Suppressor macrophage treated with lipopolysaccharide for 4 hours (primary cell): ENCODE data around the gene GLP1R.
A peak's percentile ranks its signal among the peaks of the same experiment; 100 is the strongest.

Source experiments
- DNase-seq: peaks from one replicate; pipeline ENCODE4 v3.0.0-alpha.2; 2020

GLP1R gene

DNA sequence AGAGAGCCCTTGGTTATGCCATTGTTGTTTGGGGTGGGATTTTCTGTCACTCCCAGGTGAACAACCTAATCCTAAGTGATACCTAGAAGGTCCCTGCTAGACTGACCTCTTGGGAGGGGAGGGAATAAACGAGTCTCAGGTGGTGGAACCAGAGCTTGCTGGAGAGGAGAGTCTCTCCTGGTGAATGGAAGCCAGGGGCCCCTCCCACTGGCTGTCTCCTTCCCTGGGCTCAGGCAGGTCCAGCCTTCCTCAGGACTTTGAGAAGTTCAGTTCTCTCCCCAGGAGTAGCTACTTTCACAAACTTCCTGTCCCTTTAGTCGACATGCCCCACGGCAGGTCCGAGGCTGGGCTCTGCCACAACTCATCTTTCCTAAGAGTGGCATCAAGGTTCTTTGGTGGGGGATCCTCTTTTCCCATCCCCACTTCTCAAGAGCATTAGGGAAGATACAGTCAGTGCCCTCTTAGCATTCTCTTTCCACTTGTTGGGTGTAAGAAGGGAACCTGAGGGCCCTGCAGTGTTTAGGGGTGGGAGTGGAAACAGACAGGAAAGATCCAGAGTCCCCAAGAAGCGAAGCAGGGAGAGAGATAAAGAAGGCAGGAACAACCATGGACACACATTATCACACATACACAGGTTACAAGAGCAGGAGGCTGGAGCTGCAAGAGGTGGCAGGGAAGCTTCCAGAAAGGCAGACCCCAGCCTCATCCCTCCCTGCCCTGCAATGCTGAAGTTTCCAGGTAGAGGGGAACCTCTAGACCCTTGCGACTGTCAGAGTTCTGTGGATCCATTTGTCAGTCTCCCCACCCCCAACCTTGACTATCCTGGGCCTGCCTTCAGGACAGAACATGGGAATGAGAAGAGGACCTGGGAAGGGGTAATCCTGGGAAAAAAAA lies 900 bp upstream of the GLP1R start:
- no peak for DNase-seq

DNA sequence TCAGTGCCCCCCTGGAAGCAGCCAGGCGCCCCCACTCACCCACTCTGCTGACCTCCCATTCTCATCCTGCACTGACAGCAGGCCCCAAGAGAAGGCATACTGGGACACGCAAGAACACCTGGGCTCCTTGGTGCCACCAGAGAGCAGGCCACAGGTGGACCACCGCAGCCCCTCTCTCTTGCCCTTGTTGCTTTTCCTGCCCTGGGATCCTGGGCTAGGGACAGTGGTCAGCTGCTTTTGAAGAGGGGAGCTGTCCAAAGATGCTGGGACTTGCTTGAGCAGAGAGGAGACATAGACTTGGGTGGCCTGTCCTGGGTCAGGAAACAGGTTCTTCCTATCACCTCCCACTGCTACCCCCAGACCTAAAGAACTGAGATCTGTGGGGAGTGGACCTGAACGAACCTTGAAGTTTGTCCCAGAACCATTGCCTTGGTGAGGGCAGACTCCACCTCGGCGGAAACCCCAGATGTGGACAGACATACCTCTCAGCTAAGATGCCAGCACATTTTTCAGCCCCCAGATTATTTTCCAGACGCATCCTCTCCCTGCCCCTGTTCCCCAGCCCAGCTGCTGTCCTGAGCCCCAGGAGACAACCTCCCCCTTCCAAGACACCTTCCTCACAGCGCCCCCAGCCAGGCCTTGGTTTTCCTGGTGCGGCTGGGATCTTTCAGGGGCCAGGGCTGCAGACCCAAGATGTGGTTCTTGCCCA lies 1.1 kb downstream of the GLP1R start:
- DNase-seq, result no peak

- DNase-seq, result no peak
Observed at GRCh38 chr6:39050453-39051112, 2.0 kb downstream of the GLP1R start.

DNA sequence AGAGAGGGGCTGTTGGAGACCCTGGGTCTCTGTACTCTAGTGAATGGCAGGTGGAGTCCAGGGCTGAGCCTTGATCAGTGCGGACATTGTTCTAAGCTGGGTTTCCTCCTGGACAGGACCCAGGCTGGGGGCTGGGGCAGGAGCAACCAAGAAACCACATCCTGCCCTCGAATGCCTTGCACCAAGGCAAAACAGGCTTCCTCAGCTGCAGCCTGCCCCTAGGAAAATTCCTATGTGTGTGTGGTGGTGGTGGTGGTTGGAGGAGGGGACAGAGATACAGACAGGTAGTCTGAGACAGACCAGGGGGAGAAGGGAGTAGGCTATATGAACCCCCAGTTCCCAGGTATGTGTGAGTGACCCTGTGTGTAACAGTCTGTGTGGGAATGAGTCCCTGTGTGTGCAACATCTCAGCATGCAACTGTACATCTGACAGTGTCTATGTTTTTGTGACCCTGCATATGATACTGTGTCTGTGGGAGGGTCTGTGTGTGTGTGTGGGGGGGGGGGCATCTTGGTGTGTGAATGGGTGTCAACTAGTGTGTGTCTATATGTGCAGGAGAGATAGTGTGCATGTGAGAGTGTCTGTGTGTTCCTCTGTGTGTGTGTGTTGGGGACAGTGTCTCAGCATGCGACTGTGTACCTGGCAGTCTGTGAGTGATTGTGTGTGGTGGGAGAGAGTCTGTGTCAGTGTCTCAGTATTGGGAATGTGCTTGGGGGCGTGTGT lies 3.0 kb downstream of the GLP1R start:
- no peak for DNase-seq

DNA sequence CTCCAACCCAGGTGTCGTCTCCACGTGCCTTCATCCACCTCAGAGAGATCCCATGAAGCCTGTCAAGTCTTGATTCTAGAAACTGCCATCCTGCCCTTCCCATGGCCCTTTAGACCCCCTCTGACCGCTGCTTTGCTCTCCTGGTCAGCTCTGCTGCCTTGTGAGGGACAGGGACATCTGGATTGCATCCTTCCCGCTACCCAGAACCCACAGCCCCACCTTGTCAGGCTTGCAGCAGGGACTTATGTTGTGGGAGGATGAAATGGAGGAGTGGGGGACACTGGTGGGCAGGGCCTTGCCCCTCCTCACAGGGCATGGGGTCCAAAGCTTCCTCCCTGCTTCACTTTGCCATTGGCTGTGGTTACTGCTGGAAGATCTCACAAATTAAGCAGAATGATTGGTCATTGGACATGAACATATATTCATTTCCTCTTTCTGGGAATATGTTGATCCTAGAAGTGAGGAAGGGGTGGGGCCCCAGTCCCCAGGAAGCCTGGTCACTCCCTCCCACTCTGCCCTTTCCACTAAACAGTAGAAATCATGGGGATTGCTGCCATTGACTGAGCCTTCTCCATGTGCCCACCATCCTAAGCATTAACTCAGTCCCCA lies 4.5 kb downstream of the GLP1R start:
- peak; percentile 10 for DNase-seq

DNA sequence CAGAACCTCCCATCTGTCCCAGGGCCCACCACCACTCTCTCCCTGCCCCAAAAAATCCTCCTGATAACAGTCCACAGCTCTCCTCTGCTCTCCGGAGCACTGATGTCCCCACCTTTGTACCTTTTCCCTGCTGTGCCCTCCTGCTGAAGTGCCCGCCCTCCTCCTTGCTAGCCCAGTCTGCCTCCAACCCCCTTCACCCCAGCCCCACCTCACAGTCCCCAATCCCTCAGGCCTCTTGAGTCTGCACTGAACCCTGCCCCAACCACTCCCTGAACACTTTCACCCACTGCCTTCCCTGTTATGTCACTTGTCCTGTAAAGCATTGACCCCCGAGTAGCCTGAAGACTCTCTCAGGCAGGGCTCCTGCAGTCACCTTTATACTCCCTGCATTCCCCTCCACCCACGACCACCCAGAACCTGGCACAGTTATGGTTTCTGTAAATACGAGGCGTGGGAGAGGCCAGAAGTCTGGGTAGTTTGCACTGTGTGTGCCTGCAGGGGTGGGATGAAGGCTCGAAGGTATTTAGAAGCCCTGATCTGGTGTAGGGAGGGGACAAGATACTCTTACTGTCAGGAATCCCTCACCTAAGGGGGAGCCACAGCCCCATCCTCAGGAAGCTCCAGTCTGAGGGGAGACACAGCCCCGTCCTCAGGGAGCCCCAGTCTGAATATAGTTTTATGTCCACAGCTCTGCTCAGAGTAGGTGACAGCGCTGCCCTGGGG lies 5.4 kb downstream of the GLP1R start:
- DNase-seq, result no peak

GRCh38 chr6:39054577-39055142 lies 6.1 kb downstream of the GLP1R start:
- no peak for DNase-seq

- DNase-seq, result no peak
Observed at GRCh38 chr6:39055661-39056060, 7.1 kb downstream of the GLP1R start.

GRCh38 chr6:39056191-39056590 lies 7.6 kb downstream of the GLP1R start:
- no peak for DNase-seq

GRCh38 chr6:39056681-39057080 lies 8.1 kb downstream of the GLP1R start:
- no peak for DNase-seq

- DNase-seq, result no peak
Observed at GRCh38 chr6:39057251-39058155, 8.9 kb downstream of the GLP1R start.

- DNase-seq, result no peak
Observed at GRCh38 chr6:39058471-39059147, 10.0 kb downstream of the GLP1R start.

DNA sequence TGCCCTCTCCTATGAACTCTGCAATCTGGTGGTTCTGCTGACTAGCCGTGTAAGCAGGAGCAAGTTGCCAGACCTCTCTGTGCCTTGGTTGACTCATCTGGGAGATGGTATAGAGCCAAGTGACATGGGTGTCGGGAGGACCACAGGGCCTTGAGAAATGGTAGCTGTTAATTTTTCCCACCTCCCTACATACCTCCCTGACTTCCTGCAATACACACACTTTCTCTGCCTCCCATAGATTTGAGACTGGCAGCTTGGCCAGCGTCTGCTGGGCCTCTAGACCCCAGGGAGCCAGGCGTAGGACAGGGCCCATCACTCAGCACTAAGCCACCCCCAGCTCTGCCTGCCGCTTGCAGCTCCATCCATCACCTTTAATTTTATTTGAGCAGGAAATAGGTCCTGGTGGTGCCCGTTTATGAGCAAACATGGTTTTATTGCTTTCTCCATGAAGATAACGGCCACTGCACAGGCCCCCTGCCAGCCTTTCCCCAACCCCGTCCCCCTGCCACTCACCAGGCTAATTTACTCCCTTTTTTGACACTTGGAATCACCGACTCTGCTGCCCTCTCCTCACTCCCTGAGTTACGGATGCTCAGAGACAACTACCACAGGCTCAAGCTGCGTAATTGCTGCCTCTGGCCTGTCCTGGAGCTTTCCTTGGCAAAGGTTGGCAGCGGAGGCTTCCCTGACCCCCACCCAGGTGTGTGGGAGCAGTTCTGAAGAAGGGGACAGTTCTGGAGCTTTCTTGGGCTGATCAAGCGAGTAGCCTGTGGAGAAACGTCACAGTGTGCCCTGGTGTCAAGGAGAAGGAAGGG lies 11.1 kb downstream of the GLP1R start:
- DNase-seq, result no peak

- DNase-seq, result no peak
Observed at GRCh38 chr6:39060467-39061160, 12.0 kb downstream of the GLP1R start.

DNA sequence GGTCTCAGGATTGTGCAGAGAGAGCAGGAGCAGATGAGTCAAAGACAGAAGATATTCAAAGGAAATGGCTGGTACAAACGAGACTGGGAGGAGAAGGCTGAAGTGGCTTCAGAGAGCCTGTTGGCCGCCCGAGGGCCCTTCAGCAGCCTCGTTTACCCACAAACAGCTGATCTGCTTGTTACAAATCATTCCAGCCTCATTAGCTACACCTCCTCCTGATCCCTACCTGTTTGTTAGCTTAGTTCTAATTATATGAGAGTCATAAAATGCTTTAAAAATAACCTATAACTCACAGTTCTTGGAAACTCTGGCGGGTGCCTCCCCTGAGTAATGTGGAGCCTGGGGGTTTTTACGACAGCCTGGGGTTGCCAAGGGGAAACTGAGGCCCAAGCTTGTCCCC lies 12.6 kb downstream of the GLP1R start:
- DNase-seq, result no peak

DNA sequence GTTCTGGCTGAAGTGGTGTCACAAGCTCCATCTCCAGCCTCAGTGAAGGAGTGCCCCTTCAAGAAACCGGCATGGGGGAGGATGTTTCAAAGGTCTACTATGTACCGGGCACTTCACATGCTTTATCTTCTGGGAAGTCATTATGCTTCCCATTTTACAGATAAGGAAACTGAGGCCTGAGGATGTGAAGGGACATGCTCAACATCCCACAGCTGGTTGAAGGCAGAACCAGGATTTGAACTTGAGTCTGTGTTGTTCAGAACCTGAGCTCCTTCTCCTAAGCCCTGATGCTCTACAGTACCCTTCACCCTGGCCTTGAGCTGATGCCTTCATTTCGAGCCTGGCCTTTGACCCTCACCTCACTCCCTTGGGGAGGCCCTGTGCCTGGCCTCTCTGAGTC lies 13.0 kb downstream of the GLP1R start:
- no peak for DNase-seq

- DNase-seq, result no peak
Observed at GRCh38 chr6:39062014-39062740, 13.6 kb downstream of the GLP1R start.

DNA sequence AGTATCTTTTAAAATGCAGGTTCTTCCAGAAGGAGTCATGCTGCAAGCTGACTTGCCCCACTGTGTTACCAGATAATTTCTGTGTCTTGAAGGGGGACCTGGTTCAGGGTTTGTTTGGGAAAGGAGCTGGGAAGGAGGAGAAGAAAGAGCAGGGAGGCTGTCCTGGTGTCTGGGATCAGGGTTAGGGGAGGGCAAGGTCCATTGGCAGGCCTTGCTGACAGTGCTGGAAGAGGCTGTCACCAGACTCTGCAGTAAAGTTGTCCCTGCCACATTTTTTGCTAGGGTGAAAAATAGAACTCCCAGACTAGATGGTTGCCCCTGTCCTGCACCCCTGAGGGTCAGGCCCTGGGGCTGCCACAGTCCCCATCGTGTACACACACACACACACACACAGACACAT lies 14.9 kb downstream of the GLP1R start:
- no peak for DNase-seq
